IMR-90 (cell line): ENCODE results near the gene EPHB1. TPM values are rescaled to one million over a fixed set of nuclear protein-coding genes. Genes with fewer than 3 reads are reported as not detected.

Experiments used
- ATAC-seq: fragments of 200-7000 bp; cut with Tn5 transposase; 2 replicates; pipeline ENCODE4 v1.9.1; 2020; ENCODE audit warnings: low read depth, mild to moderate bottlenecking, moderate library complexity
- BruUV-seq: library from RNA; stranded (reverse); fragments of 400-500 nt; replicated peaks from 2 replicates; lab custom pipeline; 2021; lab: Mats Ljungman, UMichigan
- CTCF ChIA-PET: fragments of 300-600 bp; formaldehyde crosslinking; extraction: SDS; loops from one replicate; lab custom pipeline; 2021; ENCODE audit warnings: antibody characterized with exemption; lab: Yijun Ruan, JAX
- POLR2A ChIA-PET: fragments of 300-600 bp; sonication (Branson Sonifier 250); formaldehyde crosslinking; loops from one replicate; lab custom pipeline; 2022; ENCODE audit warnings: antibody characterized with exemption; ENCODE audit not compliant: unreplicated experiment; lab: Charles Lee
- DNase-seq: peaks from one replicate; pipeline ENCODE4 v3.0.0; 2013
- H2AFZ ChIP-seq: replicated peaks from 2 replicates; pipeline ENCODE3; 2013; ENCODE audit warnings: low read length, mild to moderate bottlenecking; ENCODE audit not compliant: poor library complexity
- H2AK5ac ChIP-seq: 2 replicates; pipeline ENCODE4 v1.6.1; 2013; ENCODE audit warnings: low read depth, low read length, inconsistent platforms
- H2AK9ac ChIP-seq: replicated peaks from 2 replicates; pipeline ENCODE3; 2013; ENCODE audit warnings: mild to moderate bottlenecking, low read depth, low read length, moderate library complexity; ENCODE audit not compliant: poor library complexity
- H2BK120ac ChIP-seq: 2 replicates; pipeline ENCODE4 v1.6.1; 2013; ENCODE audit warnings: low read depth, low read length, inconsistent platforms
- H2BK15ac ChIP-seq: 3 replicates; pipeline ENCODE4 v1.6.1; 2013; ENCODE audit warnings: low read depth, low read length, inconsistent platforms
- H2BK20ac ChIP-seq: 2 replicates; pipeline ENCODE4 v1.6.1; 2013; ENCODE audit warnings: low read depth, mild to moderate bottlenecking, inconsistent platforms, low read length, moderate library complexity
- H2BK5ac ChIP-seq: 2 replicates; pipeline ENCODE4 v1.6.1; 2013; ENCODE audit warnings: mild to moderate bottlenecking, low read depth, low read length, inconsistent platforms; ENCODE audit not compliant: poor library complexity, severe bottlenecking
- H3K14ac ChIP-seq: replicated peaks from 2 replicates; pipeline ENCODE4 v1.6.1; 2013; ENCODE audit warnings: low read depth, low read length, inconsistent platforms
- H3K18ac ChIP-seq: 2 replicates; pipeline ENCODE4 v1.6.1; 2013; ENCODE audit warnings: low read depth, low read length, control low read depth
- H3K23ac ChIP-seq: 2 replicates; pipeline ENCODE4 v1.6.1; 2013; ENCODE audit warnings: low read depth, low read length, inconsistent platforms
- H3K27ac ChIP-seq: 2 replicates; pipeline ENCODE4 v1.5.1; 2013; ENCODE audit warnings: mild to moderate bottlenecking, control low read depth, low read length; ENCODE audit not compliant: insufficient read depth
- H3K27me3 ChIP-seq: 2 replicates; pipeline ENCODE4 v1.6.1; 2013; ENCODE audit warnings: low read length; ENCODE audit not compliant: control insufficient read depth, insufficient read depth
- H3K36me3 ChIP-seq: 2 replicates; pipeline ENCODE4 v1.6.1; 2013; ENCODE audit warnings: low read length, mixed read lengths; ENCODE audit not compliant: control insufficient read depth, insufficient read depth
- H3K4ac ChIP-seq: 2 replicates; pipeline ENCODE4 v1.6.1; 2013; ENCODE audit warnings: low read depth, low read length, inconsistent platforms
- H3K4me1 ChIP-seq: 2 replicates; pipeline ENCODE4 v1.6.1; 2013; ENCODE audit warnings: low read length, mixed read lengths; ENCODE audit not compliant: control insufficient read depth, insufficient read depth
- H3K4me2 ChIP-seq: 2 replicates; pipeline ENCODE4 v1.6.1; 2013; ENCODE audit warnings: low read depth, mild to moderate bottlenecking, control low read depth, low read length, moderate library complexity
- H3K4me3 ChIP-seq: 2 replicates; pipeline ENCODE4 v1.5.1; 2013; ENCODE audit warnings: low read depth, mild to moderate bottlenecking, control low read depth, low read length, moderate library complexity; ENCODE audit not compliant: insufficient read depth
- H3K56ac ChIP-seq: 2 replicates; pipeline ENCODE4 v1.6.1; 2013; ENCODE audit warnings: low read length, inconsistent platforms; ENCODE audit not compliant: insufficient read depth; ENCODE audit errors: extremely low read depth
- H3K79me1 ChIP-seq, 2 experiments: 2 replicates each; pipeline ENCODE4 v1.6.1; 2013; ENCODE audit warnings: low read length in 2 of 2, inconsistent platforms in 1 of 2, low read depth in 1 of 2
- H3K9ac ChIP-seq: 2 replicates; pipeline ENCODE4 v1.6.1; 2013; ENCODE audit warnings: low read depth, low read length, control low read depth
- H3K9me1 ChIP-seq: 2 replicates; pipeline ENCODE4 v1.6.1; 2013; ENCODE audit warnings: low read length, inconsistent platforms; ENCODE audit not compliant: insufficient read depth
- H3K9me3 ChIP-seq: 2 replicates; pipeline ENCODE4 v1.6.1; 2013; ENCODE audit warnings: low read length; ENCODE audit not compliant: control insufficient read depth, insufficient read depth
- H4K20me1 ChIP-seq: 2 replicates; pipeline ENCODE4 v1.6.1; 2013; ENCODE audit warnings: low read length, inconsistent platforms; ENCODE audit not compliant: insufficient read depth
- H4K5ac ChIP-seq: 2 replicates; pipeline ENCODE4 v1.6.1; 2013; ENCODE audit warnings: mild to moderate bottlenecking, low read depth, low read length, control low read depth
- H4K8ac ChIP-seq, 2 experiments: 2 replicates each; pipeline ENCODE4 v1.6.1; 2013; ENCODE audit warnings: low read depth in 2 of 2, low read length in 2 of 2, control low read depth in 1 of 2, inconsistent platforms in 1 of 2
- H4K91ac ChIP-seq: 2 replicates; pipeline ENCODE4 v1.6.1; 2013; ENCODE audit warnings: low read depth, low read length, inconsistent platforms; ENCODE audit not compliant: insufficient read depth
- BHLHE40 ChIP-seq: fragments of 150-350 bp; IDR thresholded peaks from 2 replicates; pipeline ENCODE4 v1.6.1; 2016; ENCODE audit warnings: mild to moderate bottlenecking, low read depth, low read length
- CEBPB ChIP-seq: IDR thresholded peaks from 2 replicates; pipeline ENCODE4 v1.6.1; 2012; ENCODE audit warnings: low read depth, low read length, improper control_type of control experiment
- CTCF ChIP-seq: conservative IDR thresholded peaks from 2 replicates; pipeline ENCODE4 v1.5.1; 2012; ENCODE audit warnings: mild to moderate bottlenecking, low read depth, low read length, improper control_type of control experiment
- FOS ChIP-seq: fragments of 150-350 bp; IDR thresholded peaks from 2 replicates; pipeline ENCODE4 v1.6.1; 2016; ENCODE audit warnings: low read depth, low read length
- MAFK ChIP-seq: IDR thresholded peaks from 2 replicates; pipeline ENCODE4 v1.6.1; 2012; ENCODE audit warnings: low read depth, low read length, improper control_type of control experiment
- MAZ ChIP-seq: IDR thresholded peaks from 2 replicates; pipeline ENCODE4 v1.6.1; 2012; ENCODE audit warnings: low read depth, mild to moderate bottlenecking, low read length, improper control_type of control experiment, moderate library complexity, borderline replicate concordance
- MXI1 ChIP-seq: IDR thresholded peaks from 2 replicates; pipeline ENCODE4 v1.6.1; 2012; ENCODE audit warnings: low read depth, mild to moderate bottlenecking, low read length, moderate library complexity, borderline replicate concordance
- RCOR1 ChIP-seq: IDR thresholded peaks from 2 replicates; pipeline ENCODE4 v1.6.1; 2012; ENCODE audit warnings: mild to moderate bottlenecking, low read length, improper control_type of control experiment; ENCODE audit not compliant: insufficient replicate concordance
- RFX5 ChIP-seq: IDR thresholded peaks from 2 replicates; pipeline ENCODE4 v1.8.0; 2012; ENCODE audit warnings: low read depth, mild to moderate bottlenecking, low read length, moderate library complexity
- SMC3 ChIP-seq: fragments of 150-350 bp; IDR thresholded peaks from 2 replicates; pipeline ENCODE4 v1.6.1; 2016; ENCODE audit warnings: low read depth, mild to moderate bottlenecking, antibody characterized with exemption, low read length, moderate library complexity
- USF2 ChIP-seq: fragments of 150-350 bp; IDR thresholded peaks from 2 replicates; pipeline ENCODE4 v1.6.1; 2017; ENCODE audit warnings: mild to moderate bottlenecking, antibody characterized with exemption, low read length, low read depth
- WGBS, 2 experiments: methylation state at CpG; one replicate each; pipeline versions ENCODE4 v1.1.5 to v1.1.7; 2013; ENCODE audit warnings: missing lambda C conversion rate in 2 of 2; ENCODE audit not compliant: insufficient read length in 1 of 2; ENCODE audit errors: extremely low coverage in 2 of 2; 5-methylcytosine and 5-hydroxymethylcytosine counted together
- dilution Hi-C: fragments of 300-500 bp; cut with HindIII; formaldehyde crosslinking; loops from one replicate; pipeline ENCODE4 v1.14.3; 2018; ENCODE audit warnings: low sequenced_read_pairs; ENCODE audit not compliant: unreplicated experiment
- in situ Hi-C: fragments of 300-500 bp; cut with MboI; formaldehyde crosslinking; loops from 3 replicates; pipeline ENCODE4 v1.14.3; 2019; ENCODE audit warnings: low sequenced_read_pairs, inconsistent platforms, mixed read lengths
- intact Hi-C: fragments of 100-400 bp; cut with micrococcal nuclease; formaldehyde crosslinking; loops from 2 replicates; pipeline ENCODE4 v1.10.0; 2022
- polyA plus RNA-seq, 3 experiments: library from polyadenylated mRNA; depleted of rRNA; stranded (reverse); fragments of >200 nt; gene quantifications; 2 replicates each; pipeline ENCODE4 v1.2.3, GENCODE V29; 2012; ENCODE audit warnings: low replicate concordance in 1 of 3
- total RNA-seq: library from RNA; depleted of rRNA; stranded (reverse); fragments of >200 nt; gene quantifications from 2 replicates; pipeline ENCODE4 v1.2.3, GENCODE V29; 2012

EPHB1 gene
- total and polyA plus RNA-seq, 2 of the 4 experiments (the other 2 are of a cell fraction) = 0.17 to 0.36 TPM

DNA sequence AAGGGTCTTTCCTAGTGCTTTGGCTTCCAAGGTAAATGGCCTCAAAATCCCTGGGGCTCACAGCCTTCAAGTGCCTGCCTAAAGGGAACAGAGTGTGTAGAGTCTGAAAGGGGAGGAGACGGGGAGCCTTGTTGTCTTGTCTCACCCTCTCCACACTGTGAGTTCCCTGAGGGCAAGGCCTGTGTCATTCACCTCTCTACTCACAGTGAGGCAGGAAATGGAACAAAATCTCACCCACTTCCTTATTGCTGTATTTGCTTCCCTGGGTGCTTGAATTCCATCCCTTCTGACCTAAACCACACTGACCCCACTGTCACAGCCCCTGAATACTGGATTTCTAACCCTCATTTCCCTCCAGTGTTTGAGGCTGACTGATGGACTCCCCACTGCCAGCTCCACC is 197.5 kb downstream of the EPHB1 start:
- Histone ChIP-seq H2AK5ac (no peak overlapping the region), H3K18ac (no peak overlapping the region), H2AFZ (no peak overlapping the region), H4K8ac (no peak overlapping the region), H3K79me1 (no peaks in the 10 kb centered on the region), H3K9me3 (no peaks in the 10 kb centered on the region), H3K4ac (no peak overlapping the region), H2BK5ac (no peak overlapping the region), H3K9ac (no peak overlapping the region), H3K27ac (no peak overlapping the region), H3K14ac (no peak overlapping the region), H3K27me3 (no peaks in the 10 kb centered on the region), H3K9me1 (no peaks in the 10 kb centered on the region), H2BK20ac (no peak overlapping the region), H4K20me1 (no peaks in the 10 kb centered on the region), H4K91ac (no peak overlapping the region), H3K4me1 (no peaks in the 10 kb centered on the region), H3K4me2 (no peak overlapping the region), H3K23ac (no peak overlapping the region), H2BK120ac (no peak overlapping the region), H2BK15ac (no peak overlapping the region), H3K4me3 (no peak overlapping the region), H4K5ac (no peak overlapping the region), H3K36me3 (no peaks in the 10 kb centered on the region), H2AK9ac (no peak overlapping the region), H3K56ac (no peak overlapping the region)
- TF ChIP-seq SMC3 = no peak
- TF ChIP-seq FOS = no peak
- TF ChIP-seq RCOR1 = no peak
- TF ChIP-seq MAZ = no peak
- no peak for TF ChIP-seq MAFK
- no peak for TF ChIP-seq BHLHE40
- TF ChIP-seq USF2 = no peak
- no peak for TF ChIP-seq CEBPB
- TF ChIP-seq RFX5 = no peak
- no peak for TF ChIP-seq CTCF
- TF ChIP-seq MXI1 = no peak
- dilution Hi-C loops (no loop called here), in situ Hi-C loops (no loop called here), intact Hi-C loops (no loop called here)
- no CpG with 5 or more reads among the region's 1 CpG for WGBS, 2 experiments
- ATAC-seq (no peak), DNase-seq (no peak)
- CTCF ChIA-PET = no interaction called here
- POLR2A ChIA-PET = no interaction called here
- BruUV-seq = no TSS peak
